CD4-positive, alpha-beta T cell treated with Interleukin-4 for 4 hours (primary cell): ENCODE results near the gene CENPP.

Experiments
- DNase-seq: peaks from one replicate; pipeline ENCODE4 v3.0.0-alpha.2; 2020

The CENPP gene

GRCh38 chr9:92644278-92644677, 318.5 kb downstream of the CENPP start:
- no peak for DNase-seq

DNA sequence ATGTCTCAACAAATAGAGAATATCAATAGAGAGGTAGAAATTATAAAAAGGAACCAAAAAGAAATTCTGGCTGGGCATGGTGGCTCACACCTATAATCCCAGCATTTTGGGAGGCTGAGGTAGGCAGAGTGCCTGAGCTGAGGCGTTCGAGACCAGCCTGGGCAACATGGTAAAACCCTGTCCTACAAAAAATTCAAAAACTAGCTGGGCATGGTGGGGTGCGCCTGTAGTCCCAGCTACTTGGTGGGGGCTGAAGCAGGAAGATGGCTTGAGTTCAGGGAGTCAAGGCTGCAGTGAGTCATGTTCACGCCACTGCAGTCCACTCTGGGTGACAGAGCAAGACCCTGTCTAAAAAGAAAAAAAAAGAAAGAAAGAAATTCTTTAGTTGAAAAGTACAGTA, 319.3 kb downstream of the CENPP start:
- no peak for DNase-seq

DNA sequence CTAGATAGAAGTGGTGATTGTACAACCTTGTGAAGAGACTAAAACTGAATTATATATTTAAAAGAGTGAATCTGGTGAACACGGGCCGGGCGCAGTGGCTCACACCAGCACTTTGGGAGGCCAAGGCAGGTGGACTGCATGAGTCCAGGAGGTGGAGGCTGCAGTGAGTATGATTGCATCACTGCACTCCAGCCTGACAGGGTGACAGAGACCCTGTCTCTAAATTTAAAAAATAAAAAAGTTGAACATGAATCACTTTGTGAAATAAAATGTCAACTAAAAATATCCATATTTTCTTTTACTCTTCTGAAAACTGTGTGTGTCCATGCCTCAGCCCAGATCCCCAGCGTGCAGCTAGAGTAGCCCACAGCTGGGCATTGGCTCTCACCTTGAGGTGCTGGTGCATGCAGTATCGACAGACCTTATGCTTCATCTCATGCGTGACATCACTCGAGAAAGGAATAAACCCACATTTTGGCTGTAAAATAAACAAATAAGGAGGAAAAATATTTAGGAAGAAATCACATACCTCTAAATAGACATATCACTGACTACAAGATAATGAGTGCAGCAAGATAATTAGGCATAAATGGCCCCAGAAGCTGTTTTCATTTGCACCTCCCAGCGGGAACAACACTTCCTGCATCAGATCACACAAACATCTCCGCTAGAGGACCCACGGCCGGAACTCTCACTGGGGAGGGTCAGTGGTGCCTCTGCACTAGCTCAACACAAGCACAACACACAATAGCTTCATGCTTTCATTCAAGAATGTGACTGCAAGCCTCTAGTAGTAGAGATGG, 322.1 kb downstream of the CENPP start:
- DNase-seq = no peak

- no peak for DNase-seq
These were observed 322.8 kb downstream of the CENPP start for GRCh38 chr9:92648474-92648971.

DNA sequence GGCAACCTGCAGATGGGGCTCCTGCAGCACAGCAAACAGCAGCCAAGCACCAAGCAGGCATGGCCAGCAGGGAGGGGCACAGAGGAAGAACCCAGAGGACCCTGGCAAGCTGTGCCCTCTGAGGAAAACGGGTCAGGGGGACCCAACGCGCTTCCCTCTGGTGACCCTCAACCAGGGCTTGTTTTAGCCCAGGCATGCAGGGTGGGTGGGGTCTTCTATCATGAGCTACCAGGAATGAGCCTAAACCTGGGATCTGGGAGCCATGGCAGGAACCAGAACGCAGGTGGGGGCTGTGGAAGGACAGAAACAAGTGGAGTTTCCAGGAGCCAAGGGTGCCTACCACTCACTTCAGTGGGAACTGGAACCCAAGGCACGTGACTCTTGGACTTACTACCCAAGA, 323.3 kb downstream of the CENPP start:
- no peak for DNase-seq

DNA sequence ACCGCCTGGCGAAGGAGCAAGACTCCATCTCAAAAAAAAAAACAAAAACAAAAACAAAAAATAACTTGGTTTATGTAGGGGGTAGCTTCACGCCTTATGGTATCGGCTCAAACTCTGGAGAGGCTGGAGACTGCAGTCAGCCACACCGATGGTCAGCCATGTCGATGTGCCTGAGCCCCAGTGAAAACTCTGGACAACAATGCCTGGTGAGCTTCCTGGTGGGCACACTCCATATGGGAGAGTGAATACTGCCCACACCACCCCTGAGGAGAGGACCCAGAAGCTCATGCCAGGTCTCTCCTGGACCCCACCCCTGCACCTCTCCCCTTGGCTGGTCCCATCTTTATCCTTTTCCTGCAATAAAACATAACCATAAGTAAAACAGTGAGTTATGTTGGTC, 324.5 kb downstream of the CENPP start:
- DNase-seq = no peak

- DNase-seq = no peak
These were observed 325.3 kb downstream of the CENPP start for GRCh38 chr9:92650839-92651621.

DNA sequence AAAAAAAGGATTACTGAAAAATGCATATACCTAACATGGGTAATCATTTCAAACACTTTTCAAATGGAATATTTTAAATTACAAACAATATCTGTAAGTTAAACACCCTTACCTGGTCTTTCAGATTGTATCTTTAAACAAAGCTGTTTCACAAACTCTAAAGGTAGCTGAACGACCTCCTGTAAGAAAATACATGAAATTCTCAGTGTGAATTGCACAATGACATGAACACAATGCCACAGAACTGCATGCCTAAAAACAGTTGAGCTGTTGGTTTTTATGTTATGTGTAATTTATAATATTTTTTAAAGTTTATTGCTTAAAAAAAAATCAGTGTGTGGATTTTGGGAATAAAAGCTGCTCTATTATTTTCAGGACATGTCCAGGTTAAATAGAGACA, 326.7 kb downstream of the CENPP start:
- no peak for DNase-seq

DNA sequence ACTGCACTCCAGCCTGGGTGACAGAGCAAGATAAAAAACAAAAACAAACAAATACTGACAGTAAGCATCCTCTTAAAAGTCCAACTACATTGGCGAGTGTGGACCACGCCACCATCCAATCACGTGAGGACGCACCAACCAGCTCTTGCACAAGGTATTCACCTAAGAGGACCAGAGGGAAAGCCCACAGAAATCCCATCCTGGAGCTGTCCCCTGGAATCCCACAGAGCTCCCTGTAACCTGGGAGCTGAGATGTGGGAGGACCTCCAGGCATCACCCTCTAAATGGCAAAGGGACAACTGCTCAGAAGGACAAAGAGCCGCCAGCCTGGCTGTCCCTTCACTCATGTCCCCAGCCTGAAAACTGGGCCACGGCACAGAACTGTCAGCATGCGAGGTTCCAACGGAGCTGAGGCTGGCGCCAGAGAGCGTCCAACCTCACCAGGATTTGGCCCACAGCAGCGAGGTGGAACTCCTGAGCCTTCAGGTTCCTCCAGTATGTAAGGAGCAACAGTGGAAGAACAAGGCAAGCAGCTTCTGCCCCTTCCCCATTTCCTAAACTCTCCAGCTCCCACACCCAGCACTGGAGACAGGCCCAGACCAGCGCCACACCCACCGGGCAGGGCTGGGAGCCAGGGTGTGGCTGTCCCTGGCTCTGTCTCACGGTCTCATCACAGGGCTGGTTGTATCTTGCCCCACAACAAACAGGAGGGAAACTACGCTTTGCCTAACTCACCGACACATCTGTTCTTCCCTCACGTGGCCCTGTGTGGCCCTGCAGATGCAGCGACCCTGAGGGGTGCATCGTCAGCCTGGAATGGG, 328.9 kb downstream of the CENPP start:
- DNase-seq = no peak

DNA sequence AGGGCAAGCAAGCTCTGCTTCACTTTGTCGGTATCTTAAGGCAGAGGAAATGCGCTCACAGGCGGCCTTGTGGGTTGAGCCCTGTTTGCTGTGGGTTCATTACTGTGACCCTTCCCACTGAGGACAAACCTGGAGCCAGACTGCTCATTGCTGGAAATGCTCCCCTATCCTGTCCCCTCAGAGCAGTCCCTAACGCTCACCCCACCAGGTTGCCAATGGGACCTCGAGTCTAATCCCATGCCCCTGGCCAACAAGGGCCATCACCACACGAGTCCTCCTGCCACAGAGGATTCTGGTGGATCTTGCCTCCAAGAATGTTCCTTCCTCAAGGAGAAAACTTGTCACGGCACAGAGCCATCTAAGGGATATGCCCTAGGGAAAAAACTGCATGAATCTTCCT, 329.6 kb downstream of the CENPP start:
- DNase-seq = no peak

- no peak for DNase-seq
These were observed 330.3 kb downstream of the CENPP start for GRCh38 chr9:92655896-92656536.

- no peak for DNase-seq
These were observed 330.8 kb downstream of the CENPP start for GRCh38 chr9:92656537-92656925.

DNA sequence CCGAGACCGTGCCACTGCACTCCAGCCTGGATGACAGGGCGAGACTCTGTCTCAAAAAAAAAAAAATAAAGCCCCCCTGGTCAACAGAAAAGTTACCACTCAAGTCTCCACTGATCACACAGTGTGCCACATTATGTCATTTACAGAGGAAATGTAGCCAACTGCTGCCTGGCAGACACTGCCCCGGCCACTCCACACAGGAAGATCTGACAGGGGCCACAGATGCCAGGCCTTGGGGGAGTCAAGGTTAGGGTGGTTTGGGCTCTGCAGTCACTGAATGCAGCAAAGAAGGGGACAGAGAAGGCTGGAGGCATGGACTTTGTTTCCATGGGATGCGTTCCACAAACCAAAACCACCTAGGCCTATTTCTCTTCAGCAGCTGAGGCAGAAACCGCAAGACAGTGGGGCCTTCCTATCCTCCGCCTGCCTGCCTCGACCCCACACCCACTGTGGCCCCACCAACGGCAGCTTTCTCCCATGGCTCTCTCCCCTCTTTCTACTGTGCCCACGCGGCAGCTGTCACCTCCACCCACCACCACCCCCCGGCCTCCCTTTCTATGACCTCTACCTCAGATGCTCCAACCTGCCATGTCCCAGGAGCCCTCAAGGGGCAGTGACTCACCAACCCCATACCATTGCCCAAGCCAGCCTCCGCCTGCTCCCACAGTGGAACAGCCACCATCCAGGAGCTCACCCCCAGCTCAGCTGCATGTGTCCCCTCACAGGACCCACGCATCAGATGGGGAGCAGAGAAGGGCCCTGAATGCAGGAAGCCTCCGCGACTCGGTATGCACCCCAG, 331.7 kb downstream of the CENPP start:
- DNase-seq = no peak

DNA sequence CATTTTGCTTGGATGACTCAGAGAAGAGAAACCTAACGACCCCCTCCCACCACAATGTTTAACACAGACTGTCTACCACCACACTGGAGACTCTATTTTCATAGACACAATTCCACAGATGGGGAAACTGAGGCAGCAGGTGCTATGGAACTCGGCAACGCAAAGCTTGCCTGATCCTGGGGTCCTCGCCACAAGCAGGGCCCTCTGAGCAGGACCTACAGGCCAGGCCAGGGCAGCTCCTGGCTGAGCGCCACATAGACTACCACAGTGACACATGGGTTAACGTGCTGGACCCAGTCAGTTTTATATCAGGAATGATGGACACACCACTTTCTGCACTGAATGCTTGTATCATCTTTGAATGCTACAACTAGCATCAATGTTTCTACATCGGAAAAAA, 332.4 kb downstream of the CENPP start:
- DNase-seq = no peak

- no peak for DNase-seq
These were observed 332.9 kb downstream of the CENPP start for GRCh38 chr9:92658611-92659010.

DNA sequence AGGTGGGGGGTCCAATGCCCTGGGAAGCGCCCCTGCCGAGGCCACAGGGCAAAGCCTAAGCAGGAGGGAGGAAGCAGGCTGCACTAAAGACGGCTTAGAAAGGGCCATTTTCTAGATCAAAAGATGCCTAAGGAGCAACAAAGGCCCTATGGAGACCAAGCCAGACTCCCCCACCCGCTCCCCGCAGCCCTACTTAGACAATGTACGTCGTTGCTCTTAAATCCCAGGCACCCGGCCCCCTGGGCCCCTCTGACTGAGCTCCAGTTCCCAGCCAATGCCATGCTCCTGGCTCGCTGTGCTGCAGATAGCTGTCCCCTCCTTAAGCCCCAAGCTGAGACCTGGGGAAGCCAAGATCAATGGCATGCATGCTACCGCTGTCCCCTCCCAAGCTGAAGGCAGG, 333.8 kb downstream of the CENPP start:
- no peak for DNase-seq

GRCh38 chr9:92660266-92660665, 334.5 kb downstream of the CENPP start:
- DNase-seq = no peak

GRCh38 chr9:92661127-92661526, 335.4 kb downstream of the CENPP start:
- no peak for DNase-seq

- no peak for DNase-seq
These were observed 336.0 kb downstream of the CENPP start for GRCh38 chr9:92661743-92662142.

- no peak for DNase-seq
These were observed 337.4 kb downstream of the CENPP start for GRCh38 chr9:92663126-92663525.

GRCh38 chr9:92663951-92664350, 338.2 kb downstream of the CENPP start:
- DNase-seq = no peak
